Stimulated activated naive CD4-positive, alpha-beta T cell treated with Interleukin-2 at 50 U/mL for 16 hours (primary cell): ENCODE results near the gene EXOC4.

ENCODE experiments used
- DNase-seq: peaks from one replicate; lab custom pipeline; 2025; lab: John Stamatoyannopoulos, UW

EXOC4 gene

DNA sequence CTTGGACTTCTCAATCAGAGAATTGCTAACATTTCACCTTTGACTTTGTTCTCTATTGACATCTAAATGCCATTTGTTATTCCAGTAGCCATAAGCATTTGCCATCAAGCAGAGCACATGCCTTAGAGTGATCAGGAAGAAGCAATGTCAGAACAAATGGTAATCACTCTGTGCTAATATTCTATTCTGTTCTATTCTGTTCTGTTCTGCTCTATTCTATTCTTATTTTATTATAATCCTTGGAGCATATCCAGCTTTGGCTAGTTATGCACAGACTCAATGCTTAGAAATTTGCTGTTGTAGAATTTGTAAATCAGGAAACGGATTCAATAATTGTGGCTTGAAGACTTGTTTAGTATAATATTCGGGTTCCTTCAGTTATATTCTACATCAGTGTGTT lies 175.4 kb downstream of the EXOC4 start:
- DNase-seq = no peak

DNA sequence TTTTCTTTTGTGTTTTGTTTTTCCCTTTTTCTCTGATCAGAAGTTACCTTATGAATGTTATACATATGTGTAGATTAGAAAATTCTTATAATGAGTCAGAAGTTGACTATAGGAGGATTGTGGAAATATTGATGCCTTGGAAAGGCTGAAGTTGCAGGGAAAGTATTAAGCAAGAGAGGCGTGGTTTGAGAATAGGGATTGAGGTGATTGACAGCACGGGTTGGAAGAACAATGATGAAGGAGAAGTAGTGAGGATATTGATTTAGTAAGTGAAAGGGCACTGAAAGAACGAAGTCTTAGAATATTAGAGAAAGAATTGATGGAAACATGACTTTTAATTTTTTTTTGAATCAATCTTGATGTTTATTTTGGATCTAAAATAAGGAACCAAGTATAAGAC lies 176.0 kb downstream of the EXOC4 start:
- DNase-seq = no peak

DNA sequence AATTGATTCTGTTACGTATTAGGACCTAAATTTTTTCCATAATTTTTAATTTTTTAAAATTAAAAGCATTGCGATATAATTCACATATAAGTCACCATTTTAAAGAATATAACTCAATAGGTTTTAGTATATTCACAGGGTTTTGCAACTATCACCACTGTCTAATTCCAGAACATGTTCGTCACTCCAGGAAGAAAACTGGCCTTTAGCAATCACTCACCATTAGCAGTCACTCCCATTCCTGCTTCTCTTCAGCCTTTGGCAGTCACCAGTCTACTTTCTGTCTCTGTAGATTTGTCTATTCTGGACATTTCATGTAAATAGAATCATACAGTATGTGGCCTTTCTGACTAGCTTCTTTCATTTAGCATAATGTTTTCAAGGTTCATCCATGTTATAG lies 176.5 kb downstream of the EXOC4 start:
- DNase-seq = no peak

DNA sequence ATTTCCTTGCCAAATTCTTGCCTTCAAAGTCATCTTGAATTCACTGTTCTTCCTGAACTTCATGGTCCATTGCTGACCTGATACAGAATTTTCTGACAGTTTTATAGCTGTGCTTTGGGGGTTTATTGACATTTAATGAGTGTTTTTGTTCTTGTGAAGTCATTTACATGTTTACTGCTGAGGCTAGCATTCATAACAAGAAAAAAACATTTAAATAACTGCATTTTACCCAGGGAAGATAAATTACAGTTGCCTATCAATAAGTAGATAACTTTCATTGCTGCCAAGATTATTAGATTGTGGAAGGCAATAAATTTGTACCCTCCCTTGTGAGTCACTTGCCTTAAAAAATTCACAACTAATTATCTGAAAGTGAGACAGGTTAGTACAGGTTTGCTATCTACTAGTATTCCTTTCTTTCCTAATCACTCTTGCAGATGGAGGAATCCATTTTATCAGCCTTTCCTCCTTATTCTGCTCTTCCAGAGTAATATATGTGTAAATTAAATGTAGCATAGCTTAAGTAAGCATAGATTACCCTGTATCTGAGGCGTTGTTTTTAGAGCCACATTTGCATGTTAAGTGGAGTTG lies 178.4 kb downstream of the EXOC4 start:
- no peak for DNase-seq

DNA sequence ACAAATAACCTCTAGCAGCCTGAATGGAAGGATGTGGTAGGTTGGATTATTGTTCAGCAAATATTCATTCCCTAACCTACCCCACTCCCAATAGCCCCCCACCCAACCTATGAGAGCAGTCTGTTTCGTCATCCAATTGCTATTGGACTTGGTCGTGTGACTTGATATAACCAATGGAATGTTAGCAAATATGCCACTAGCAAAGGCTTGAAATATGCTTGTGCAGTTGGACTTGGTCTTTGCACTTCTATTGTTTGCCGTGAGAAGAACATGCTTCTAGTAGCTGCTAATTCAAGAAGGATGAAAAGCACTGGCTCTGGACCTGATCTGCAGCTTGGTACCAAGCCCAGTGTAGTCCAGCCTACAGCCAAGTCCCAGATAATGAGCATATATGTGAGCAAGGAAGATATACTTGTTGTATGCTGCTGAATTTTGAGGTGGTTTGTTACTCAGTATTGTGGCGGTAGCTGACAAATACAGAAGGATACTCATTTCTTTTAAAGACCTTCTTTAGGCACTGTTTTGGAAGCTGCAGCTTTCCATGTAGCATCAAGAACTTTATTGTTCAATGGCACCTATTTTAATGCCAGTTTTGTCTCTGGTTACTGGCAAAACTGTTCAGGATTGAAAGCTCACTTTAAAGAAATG lies 180.4 kb downstream of the EXOC4 start:
- DNase-seq = no peak

DNA sequence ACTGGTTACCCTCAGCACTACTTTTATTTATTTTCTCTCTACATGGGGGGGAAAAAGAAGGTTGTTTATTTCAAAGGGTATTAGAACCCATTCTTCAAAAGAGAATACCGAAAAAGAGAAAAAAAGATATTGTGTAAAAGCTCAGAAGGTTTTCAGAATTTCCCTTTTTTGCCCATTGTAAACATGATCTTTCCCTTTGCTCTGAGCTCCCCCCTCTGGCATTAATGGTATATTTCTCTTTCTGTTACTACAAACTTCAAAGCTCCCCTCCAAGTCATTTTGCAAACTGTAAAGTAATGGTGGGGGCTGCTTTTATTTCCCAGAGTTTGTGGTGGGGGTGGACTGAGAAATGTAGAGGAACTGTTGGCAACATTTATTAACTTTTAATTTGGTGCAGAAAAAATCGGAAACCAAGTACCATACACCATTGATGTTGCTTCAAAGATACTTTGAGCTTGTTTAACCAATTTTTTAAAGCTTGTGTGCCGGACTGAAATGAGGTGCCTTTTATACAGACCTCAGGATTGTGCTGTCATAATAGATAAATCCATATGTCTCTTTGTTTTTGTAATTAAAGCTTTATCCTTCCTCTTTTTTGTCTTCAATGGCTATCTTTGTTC lies 181.5 kb downstream of the EXOC4 start:
- no peak for DNase-seq

DNA sequence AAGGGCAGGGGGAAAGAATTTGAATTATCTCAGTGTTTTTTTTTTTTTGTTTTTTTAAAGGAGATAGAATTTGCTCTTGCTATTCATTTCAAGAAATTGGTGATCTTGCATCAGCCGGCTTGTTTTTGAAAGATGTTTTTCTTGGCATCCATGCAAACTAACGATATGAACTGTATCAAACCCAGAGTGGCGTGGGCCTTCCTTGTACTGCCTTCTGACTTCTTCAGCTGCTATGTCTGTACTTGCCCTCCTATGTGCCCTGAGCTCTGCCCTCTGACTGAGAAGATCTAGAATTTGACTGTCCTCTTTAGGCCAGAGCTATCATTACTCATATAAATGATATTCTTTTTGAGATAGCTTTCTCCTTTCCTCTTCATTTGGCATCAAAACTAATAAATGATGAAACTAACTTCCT lies 183.1 kb downstream of the EXOC4 start:
- DNase-seq = no peak

DNA sequence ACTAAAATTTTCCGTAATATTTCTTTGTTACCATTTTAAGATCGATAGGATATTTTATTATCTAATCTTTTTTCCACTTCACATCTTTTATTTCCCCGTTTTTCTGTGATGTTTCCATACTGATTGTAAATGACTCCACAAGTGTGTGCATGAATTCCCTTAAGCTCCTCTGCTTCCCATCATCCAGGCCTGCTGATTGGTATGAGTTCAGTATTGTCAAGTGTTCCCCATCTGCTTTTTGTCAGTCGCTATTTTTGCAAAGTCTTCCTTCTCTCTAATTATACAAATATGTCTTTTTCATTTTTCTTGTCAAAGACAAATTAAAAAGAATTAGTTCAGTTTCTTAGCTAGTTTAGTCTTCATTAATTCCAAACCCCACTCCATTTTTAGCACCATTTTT lies 184.7 kb downstream of the EXOC4 start:
- DNase-seq = no peak

DNA sequence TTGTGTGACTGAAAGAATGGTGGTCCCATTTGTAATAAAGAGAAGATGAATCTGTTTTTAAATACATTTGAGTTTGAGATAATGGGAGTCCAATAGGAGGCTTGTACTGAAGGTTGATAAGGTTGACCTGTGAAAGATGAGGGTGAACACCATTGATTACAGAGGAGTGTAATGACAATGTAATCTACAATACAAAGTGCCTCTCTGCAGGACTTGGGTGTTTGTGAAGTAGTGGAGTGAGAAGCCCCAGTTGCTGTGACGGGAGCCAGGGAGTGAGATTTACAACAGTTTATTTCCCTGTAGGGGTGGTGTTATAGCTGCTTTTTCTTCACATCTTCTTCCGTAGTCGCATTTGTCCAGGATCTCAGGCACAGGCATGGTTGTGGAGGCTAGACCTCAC lies 189.9 kb downstream of the EXOC4 start:
- no peak for DNase-seq

DNA sequence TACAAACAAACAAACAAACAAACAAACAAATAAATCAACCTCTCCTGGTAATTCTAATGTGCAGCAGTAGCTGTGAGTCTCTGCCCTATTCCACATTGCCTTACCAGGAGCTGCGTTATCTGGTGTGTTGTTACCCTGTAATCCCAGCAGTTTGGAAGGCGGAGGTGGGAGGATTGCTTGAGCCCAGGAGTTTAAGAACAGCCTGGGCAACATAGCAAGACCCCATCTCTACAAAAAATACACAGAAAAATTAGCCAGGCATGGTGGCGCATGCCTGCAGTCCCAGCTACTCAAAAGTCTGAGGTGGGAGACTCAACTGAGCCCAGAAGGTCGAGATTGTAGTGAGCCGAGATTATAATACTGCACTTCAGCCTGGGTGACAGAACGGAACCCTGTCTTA lies 192.7 kb downstream of the EXOC4 start:
- no peak for DNase-seq

DNA sequence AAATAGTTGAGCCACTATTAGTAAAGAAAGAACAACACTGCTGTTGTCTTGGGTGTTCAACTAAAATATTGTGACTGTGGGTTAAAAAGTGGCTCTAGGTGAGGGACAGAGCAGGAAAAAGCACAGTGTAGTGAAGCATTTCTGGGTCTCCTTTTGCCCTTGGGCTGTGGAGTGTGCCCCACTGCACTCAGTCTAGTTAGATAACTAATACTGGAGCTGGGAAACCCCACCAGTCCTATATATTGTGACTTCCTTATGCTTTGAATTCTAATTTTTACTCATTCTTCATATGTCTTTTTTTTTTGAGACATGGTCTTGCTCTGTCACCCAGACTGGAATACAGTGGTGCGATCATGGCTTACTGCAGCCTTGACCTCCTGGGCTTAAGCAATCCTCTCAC lies 195.1 kb downstream of the EXOC4 start:
- DNase-seq = no peak

DNA sequence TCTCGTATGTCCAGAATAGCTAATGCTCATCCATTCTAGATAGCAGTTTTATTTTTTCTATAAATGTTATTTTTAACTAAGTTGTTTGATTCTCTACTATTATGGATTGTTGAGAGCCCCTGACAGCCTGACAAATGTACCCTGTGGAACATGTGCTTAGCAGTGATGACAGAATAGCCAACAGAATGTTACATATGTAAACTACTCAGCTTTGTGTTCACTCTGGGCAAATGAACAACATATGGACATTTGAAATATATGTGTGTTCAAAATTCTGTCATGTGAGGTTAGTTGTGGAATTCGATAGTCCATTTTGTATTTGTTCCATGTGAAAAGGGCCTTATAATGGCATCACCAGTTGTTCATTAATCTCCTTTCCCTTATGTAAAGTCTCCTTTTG lies 199.7 kb downstream of the EXOC4 start:
- DNase-seq = no peak

DNA sequence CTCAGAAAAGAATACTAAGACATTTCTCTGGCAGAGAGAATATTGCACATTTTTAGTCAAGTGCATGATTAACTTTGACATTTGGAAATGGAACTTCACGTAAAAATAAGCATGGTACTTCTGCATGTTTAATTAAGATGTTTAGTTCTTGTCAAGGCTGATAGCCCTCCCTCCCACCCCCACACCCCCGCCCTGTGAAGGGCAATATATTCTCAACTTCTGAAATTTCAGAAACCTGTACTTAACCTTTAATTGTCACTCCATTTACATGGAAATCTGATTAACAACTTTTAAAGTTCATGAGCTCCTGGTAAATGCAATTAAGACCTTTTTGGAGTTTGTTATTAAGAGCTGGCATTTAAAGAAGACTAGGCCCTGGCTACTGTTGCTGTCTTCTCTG lies 205.8 kb downstream of the EXOC4 start:
- DNase-seq = no peak

DNA sequence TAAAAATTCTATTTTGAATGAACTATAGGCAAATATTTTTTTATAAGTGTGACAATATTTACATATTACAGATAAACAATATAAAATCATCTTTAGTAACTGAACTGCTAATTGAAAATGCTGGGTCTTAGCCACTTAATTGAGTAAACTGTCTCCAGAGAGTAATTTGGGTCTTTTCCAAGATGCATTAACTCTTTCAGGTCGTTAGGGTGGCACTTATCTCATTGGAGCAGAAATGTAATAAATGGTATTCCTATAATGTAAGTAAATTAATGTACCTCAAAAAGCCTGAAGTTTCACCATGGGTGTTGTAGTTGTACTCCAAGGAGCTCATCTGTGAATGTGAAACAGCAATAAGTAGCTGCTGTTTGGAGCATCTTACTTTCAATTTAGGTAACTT lies 208.5 kb downstream of the EXOC4 start:
- DNase-seq = no peak

DNA sequence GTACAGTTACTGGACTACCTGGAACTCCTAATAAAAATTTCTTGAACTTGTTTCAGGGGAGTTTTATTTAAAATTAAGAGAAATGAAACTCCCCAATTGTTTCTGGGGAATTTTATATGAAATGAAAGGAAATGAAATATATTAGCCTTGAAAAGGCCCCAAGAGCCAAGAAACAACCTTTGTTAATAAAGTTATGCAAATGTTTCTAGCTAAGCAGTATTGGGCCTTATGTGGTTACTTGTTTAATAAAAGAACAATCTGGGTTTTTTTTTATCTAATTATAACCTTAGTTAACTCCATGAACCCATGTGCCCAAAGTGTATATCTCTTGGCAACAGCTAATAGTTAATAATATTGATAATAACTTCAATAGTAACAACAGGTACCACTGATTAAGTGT lies 222.8 kb downstream of the EXOC4 start:
- DNase-seq = no peak

DNA sequence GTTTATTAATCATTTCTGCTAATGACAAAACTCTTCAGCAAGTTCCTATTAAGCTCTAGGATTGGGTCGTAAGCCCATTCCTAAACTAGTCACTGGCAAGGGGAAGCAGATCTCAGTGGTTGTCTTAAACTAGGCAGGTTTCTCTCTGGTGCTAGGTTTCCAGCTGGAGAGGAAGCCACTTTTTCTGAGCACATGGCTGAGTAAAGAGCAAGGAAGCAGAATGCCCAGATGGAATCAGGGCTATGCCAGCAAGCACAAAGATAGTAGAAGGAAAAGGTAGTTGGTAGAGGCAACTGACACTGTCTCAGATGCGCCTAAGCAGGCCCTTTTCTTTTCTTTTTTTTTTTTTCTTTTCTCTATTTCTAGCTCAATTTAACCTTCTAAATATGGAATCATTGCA lies 224.9 kb downstream of the EXOC4 start:
- DNase-seq = no peak

DNA sequence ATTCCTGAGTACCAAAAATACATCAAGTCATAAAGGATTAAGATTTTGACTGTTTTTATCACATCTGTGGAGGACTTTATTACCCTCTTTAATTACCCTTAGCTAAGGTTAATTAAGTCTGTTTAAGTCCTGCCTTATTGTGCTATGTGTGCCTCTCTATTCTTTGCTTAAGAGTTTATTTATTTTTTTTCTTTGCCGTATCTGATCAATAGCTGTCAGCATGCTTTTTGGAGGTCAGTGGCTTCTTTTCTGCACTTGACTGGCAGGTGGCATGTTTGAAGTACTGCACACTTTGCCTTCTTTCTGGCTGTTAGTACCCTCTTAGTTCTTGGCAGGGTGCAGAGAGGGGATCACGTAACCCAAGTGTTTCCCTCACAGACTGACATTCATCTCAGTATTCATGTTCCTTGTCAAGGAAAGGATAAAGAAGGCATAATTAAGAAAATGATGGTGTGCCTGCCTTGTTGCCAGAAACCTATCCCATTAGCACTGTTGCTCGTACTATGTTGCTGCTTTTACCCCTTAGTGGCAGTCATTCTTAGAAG lies 225.8 kb downstream of the EXOC4 start:
- no peak for DNase-seq

DNA sequence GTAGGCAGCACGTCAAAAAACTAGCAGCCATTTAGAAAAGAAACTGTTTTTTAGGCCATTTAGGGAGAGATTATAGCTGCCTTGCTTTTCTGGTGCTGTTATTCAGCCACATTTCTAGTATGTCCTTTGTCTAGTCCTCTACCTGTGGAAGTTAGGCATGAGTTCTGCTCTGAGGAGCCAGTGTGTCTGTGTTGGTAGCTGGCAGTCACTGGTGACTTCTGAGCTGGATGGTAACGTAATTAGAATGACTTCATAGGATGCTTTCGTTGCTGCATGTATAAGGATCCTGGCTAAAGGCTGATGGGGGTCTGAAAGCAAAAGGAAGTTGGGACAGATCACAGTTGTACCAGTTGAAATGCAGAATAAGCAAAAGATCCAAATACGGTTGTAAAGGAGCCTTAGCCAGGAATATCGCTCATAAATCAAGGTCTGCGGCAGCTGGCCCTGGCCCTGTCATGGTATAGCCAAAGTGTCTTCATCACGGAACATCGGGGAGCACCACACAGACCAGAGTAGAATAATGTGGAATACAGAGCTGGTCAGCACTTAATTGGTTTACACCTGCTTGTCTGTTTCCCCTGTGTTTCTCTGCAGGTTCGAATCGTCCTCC lies 226.7 kb downstream of the EXOC4 start:
- no peak for DNase-seq

DNA sequence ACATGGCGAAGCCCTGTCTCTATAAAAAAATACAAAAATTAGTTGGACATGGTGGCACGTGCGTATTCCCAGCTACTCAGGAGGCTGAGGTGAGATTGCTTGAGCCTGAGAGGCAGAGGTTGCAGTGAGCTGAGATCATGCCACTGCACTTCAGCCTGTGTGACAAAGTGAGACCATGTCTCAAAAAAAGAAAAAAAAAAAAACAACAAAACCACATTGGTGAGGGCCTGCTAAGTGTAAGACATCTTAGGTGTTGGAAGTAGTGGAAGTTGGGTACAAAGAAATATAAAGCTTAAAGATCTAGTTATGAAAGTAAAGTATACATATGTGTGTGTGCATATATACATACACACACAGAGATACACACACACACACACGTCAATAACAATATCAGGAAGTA lies 228.0 kb downstream of the EXOC4 start:
- no peak for DNase-seq

DNA sequence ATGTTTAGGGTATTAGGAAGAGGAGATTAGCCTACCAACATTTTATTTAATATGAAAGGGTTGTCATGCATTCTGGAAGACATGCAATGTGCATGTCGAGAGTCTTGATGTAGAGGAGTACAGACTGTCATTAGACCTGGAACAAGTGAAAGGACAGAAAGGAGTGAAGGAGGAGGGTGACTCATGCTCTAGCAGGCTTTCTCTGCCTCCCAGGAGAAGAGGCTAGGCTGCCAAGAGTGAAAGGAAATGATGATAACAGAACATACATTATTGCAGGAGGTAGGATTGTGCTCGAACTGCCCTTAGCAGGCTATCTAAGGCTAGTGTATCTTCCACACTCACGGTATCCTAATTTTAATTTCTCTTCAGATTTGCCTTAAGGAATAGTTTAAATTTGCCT lies 228.8 kb downstream of the EXOC4 start:
- no peak for DNase-seq

DNA sequence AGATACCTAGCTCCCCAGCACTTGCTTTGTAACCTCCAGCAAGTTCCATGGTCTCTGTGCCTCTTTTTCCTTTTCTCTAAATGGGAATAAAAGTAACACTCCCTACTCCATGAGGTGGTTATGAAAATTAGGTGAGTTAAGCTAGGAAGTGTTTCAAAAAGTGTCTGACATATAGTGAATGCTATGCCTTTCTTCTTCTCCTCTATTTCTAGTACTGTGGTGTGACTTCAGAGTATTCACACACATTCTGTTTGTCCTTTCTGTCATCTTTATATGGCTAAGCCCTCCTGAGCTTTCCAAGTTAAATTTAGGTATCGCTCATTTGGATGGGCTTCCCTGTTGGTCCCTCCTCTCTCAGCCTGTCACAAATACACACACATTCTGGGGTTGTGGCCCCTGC lies 229.7 kb downstream of the EXOC4 start:
- no peak for DNase-seq

DNA sequence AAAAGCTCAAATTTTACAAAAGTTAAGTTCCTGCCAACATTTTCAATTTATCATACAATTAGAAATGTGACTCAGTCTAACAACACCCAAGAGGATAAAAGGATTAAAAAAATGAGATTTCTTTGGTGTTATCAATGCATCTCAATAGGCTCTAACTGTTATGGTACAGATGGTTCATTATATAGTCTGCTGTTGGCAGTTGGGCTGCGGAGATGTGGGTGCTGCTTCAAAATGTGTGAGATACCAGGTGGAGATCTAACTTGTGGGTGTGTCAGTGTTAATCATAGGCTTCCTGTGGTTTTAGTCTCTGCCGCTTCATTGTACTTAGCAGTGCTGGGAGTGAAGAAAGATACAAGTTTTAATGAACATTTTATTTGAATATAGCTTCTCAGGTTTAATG lies 231.2 kb downstream of the EXOC4 start:
- DNase-seq = no peak

DNA sequence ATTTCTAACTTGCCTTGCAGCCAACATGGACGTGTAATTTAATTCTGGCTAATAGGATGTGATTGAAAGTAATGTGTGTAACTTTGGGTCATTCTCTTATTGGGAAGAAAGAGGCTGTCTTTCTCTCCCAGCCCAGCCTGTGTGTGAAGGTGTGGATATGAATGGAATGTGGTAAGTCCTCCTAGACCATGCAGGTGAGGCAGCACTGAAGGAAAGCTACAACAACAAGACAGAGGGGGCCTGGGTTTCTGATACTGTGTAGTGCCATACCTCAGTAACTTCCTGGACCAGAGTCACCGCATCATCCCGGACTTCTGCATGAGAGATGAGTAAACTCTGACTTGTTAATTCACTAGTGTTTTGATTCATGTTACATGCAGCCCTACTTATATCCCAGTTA lies 237.0 kb downstream of the EXOC4 start:
- no peak for DNase-seq
